HepG2 (cell line): ENCODE results near the gene RREB1.

Experiments
- ELF1 ChIP-seq: sonication (generic); formaldehyde crosslinking; IDR thresholded peaks from 2 replicates; pipeline ENCODE4 v1.4.0; 2020; ENCODE audit warnings: missing genetic modification reagents
- MTA3 ChIP-seq: sonication (generic); formaldehyde crosslinking; IDR thresholded peaks from 2 replicates; pipeline ENCODE4 v1.4.0; 2020; ENCODE audit warnings: missing genetic modification reagents
- RBAK ChIP-seq: sonication (generic); formaldehyde crosslinking; IDR thresholded peaks from 2 replicates; pipeline ENCODE4 v1.5.1; 2020; ENCODE audit warnings: mild to moderate bottlenecking, missing genetic modification reagents
- TF ChIP-seq, protein P1 (sequence below): sonication (generic); formaldehyde crosslinking; IDR thresholded peaks from 2 replicates; pipeline ENCODE4 v1.5.0; 2020; ENCODE audit warnings: mild to moderate bottlenecking, missing genetic modification reagents, moderate library complexity
- TF ChIP-seq, protein P2 (sequence below): fragments of 450-650 bp; IDR thresholded peaks from 2 replicates; pipeline ENCODE4 v1.6.1; 2017; ENCODE audit warnings: mild to moderate bottlenecking

DNA sequence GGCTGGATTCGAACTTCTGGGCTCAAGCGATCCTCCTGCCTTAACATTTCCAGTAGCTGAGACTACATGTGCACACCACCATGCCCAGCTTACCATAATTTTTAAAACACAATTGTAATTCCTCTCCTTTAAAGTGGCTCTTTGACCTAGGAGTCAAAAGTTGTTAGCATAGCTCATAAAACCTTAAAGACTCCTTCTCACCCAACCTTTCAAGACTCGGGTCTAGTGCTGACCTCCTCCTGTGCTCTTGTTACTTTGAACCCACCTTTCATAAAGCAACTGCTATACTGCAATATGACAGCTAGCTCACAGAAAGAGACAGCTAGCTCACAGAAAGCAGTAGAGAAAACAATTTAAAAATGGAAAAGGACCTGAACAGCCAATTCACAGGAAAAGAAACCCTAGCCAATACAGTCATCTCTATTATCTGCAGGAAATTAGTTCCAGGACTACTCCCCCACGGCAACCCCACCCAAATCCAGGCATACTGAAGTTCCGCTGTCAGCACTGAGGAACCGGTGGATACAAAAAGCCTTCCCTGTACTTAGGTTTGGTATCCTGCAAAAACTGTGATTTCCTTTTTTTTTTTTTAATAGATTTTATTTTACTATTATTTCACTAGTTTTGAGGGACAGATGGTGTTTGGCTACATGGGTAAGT, 185.0 kb downstream of the RREB1 start:
- TF ChIP-seq MTA3 (CRISPR knock-in tag): no peak
- TF ChIP-seq, protein P1, sequence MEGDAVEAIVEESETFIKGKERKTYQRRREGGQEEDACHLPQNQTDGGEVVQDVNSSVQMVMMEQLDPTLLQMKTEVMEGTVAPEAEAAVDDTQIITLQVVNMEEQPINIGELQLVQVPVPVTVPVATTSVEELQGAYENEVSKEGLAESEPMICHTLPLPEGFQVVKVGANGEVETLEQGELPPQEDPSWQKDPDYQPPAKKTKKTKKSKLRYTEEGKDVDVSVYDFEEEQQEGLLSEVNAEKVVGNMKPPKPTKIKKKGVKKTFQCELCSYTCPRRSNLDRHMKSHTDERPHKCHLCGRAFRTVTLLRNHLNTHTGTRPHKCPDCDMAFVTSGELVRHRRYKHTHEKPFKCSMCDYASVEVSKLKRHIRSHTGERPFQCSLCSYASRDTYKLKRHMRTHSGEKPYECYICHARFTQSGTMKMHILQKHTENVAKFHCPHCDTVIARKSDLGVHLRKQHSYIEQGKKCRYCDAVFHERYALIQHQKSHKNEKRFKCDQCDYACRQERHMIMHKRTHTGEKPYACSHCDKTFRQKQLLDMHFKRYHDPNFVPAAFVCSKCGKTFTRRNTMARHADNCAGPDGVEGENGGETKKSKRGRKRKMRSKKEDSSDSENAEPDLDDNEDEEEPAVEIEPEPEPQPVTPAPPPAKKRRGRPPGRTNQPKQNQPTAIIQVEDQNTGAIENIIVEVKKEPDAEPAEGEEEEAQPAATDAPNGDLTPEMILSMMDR: no peak
- TF ChIP-seq, protein P2, sequence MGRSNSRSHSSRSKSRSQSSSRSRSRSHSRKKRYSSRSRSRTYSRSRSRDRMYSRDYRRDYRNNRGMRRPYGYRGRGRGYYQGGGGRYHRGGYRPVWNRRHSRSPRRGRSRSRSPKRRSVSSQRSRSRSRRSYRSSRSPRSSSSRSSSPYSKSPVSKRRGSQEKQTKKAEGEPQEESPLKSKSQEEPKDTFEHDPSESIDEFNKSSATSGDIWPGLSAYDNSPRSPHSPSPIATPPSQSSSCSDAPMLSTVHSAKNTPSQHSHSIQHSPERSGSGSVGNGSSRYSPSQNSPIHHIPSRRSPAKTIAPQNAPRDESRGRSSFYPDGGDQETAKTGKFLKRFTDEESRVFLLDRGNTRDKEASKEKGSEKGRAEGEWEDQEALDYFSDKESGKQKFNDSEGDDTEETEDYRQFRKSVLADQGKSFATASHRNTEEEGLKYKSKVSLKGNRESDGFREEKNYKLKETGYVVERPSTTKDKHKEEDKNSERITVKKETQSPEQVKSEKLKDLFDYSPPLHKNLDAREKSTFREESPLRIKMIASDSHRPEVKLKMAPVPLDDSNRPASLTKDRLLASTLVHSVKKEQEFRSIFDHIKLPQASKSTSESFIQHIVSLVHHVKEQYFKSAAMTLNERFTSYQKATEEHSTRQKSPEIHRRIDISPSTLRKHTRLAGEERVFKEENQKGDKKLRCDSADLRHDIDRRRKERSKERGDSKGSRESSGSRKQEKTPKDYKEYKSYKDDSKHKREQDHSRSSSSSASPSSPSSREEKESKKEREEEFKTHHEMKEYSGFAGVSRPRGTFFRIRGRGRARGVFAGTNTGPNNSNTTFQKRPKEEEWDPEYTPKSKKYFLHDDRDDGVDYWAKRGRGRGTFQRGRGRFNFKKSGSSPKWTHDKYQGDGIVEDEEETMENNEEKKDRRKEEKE: no peak
- no peak for TF ChIP-seq RBAK (CRISPR knock-in tag)
- TF ChIP-seq ELF1: no peak
